Neural cell (in vitro differentiated cells): Measurements from ENCODE around the gene PRR5.
"Not testable (repeated sequence)": the region's sequence is repeated elsewhere in the genome, so short reads cannot be mapped to it uniquely, and the experiment has no call there.

ENCODE experiments used
- CTCF ChIP-seq: fragments of 450-650 bp; IDR thresholded peaks from 2 replicates; pipeline ENCODE4 v1.5.1; 2014; ENCODE audit warnings: antibody characterized with exemption, mild to moderate bottlenecking, moderate library complexity; ENCODE audit not compliant: poor library complexity, severe bottlenecking
- EP300 ChIP-seq: fragments of 450-650 bp; conservative IDR thresholded peaks from 2 replicates; pipeline ENCODE4 v1.6.1; 2014; ENCODE audit warnings: antibody characterized with exemption, mild to moderate bottlenecking, moderate library complexity; ENCODE audit not compliant: poor library complexity, severe bottlenecking
- EZH2 ChIP-seq: fragments of 200-600, 300-800 bp; shearing (Covaris generic), sonication (generic); IDR thresholded peaks from 2 replicates; pipeline ENCODE4 v1.6.1; 2014; ENCODE audit warnings: antibody characterized with exemption, low read length, borderline replicate concordance, mild to moderate bottlenecking; ENCODE audit not compliant: insufficient read depth, poor library complexity, severe bottlenecking
- MXI1 ChIP-seq: fragments of 450-650 bp; conservative IDR thresholded peaks from 2 replicates; pipeline ENCODE4 v1.6.1; 2014; ENCODE audit warnings: antibody characterized with exemption, mild to moderate bottlenecking; ENCODE audit not compliant: poor library complexity, severe bottlenecking
- POLR2AphosphoS5 ChIP-seq: IDR thresholded peaks from 2 replicates; pipeline ENCODE4 v1.6.1; 2012
- RAD21 ChIP-seq: fragments of 450-650 bp; conservative IDR thresholded peaks from 2 replicates; pipeline ENCODE4 v1.6.1; 2014; ENCODE audit warnings: antibody characterized with exemption, mild to moderate bottlenecking, moderate library complexity
- REST ChIP-seq: IDR thresholded peaks from 2 replicates; pipeline ENCODE4 v1.6.1; 2012; ENCODE audit warnings: borderline replicate concordance
- SMC3 ChIP-seq: fragments of 450-650 bp; conservative IDR thresholded peaks from 2 replicates; pipeline ENCODE4 v1.6.1; 2014; ENCODE audit warnings: antibody characterized with exemption, mild to moderate bottlenecking, moderate library complexity; ENCODE audit not compliant: poor library complexity

GRCh38 chr22:44747784-44748127 is 45.8 kb downstream of the PRR5 start:
- TF ChIP-seq EP300, CTCF, EZH2, REST, MXI1, POLR2AphosphoS5, RAD21, SMC3: not testable (repeated sequence)
